IPS-18a (cell line): ENCODE measurements around the gene PDXK.

Experiments used
- H3K27ac ChIP-seq: one replicate; pipeline ENCODE4 v1.5.1; 2013; ENCODE audit warnings: low read length
- H3K27me3 ChIP-seq: one replicate; pipeline ENCODE4 v1.6.1; 2013; ENCODE audit warnings: mild to moderate bottlenecking, low read length; ENCODE audit not compliant: control insufficient read depth, insufficient read depth
- H3K36me3 ChIP-seq: one replicate; pipeline ENCODE4 v1.6.1; 2013; ENCODE audit warnings: low read depth, low read length; ENCODE audit not compliant: control insufficient read depth
- H3K4me1 ChIP-seq: one replicate; pipeline ENCODE4 v1.6.1; 2013; ENCODE audit warnings: low read depth, low read length; ENCODE audit not compliant: control insufficient read depth
- H3K4me3 ChIP-seq: one replicate; pipeline ENCODE4 v1.5.1; 2013; ENCODE audit warnings: low read length
- H3K9ac ChIP-seq: one replicate; pipeline ENCODE4 v1.6.1; 2013; ENCODE audit warnings: mild to moderate bottlenecking, low read length, moderate library complexity
- H3K9me3 ChIP-seq: one replicate; pipeline ENCODE4 v1.6.1; 2013; ENCODE audit warnings: low read depth, low read length; ENCODE audit not compliant: control insufficient read depth

PDXK gene

GRCh38 chr21:43810505-43811261 lies 91.8 kb downstream of the PDXK start:
- H3K4me3 ChIP-seq, result no peak overlapping the region
- no peaks in the 10 kb centered on the region for H3K27me3 ChIP-seq
- peaks cover 2% of the 10 kb centered on the region for H3K36me3 ChIP-seq
- no peaks in the 10 kb centered on the region for H3K9me3 ChIP-seq
- no peak overlapping the region for H3K9ac ChIP-seq
- H3K4me1 ChIP-seq, result peaks cover 8% of the 10 kb centered on the region
- H3K27ac ChIP-seq, result no peak overlapping the region

- Histone ChIP-seq H3K4me3 (no peak overlapping the region), H3K4me1 (peaks cover 8% of the 10 kb centered on the region), H3K27ac (no peak overlapping the region), H3K9me3 (no peaks in the 10 kb centered on the region), H3K9ac (no peak overlapping the region), H3K36me3 (no peaks in the 10 kb centered on the region), H3K27me3 (no peaks in the 10 kb centered on the region)
Observed at GRCh38 chr21:43811262-43812105, 92.6 kb downstream of the PDXK start.
